ENCODE results near the gene TMEM204.

GRCh38 chr16:1510941-1511351, 22.5 kb upstream of the TMEM204 start:
- TF ChIP-seq POLR2A (IDR thresholded peaks at IDR 0.05) = no peak
- TF ChIP-seq, protein P1, sequence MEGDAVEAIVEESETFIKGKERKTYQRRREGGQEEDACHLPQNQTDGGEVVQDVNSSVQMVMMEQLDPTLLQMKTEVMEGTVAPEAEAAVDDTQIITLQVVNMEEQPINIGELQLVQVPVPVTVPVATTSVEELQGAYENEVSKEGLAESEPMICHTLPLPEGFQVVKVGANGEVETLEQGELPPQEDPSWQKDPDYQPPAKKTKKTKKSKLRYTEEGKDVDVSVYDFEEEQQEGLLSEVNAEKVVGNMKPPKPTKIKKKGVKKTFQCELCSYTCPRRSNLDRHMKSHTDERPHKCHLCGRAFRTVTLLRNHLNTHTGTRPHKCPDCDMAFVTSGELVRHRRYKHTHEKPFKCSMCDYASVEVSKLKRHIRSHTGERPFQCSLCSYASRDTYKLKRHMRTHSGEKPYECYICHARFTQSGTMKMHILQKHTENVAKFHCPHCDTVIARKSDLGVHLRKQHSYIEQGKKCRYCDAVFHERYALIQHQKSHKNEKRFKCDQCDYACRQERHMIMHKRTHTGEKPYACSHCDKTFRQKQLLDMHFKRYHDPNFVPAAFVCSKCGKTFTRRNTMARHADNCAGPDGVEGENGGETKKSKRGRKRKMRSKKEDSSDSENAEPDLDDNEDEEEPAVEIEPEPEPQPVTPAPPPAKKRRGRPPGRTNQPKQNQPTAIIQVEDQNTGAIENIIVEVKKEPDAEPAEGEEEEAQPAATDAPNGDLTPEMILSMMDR (IDR thresholded peaks at IDR 0.05) = no peak
